SK-N-SH (cell line): Measurements from ENCODE around the gene ATG9A.

Source experiments
- EZH2phosphoT487 ChIP-seq: fragments of 200-600 bp; sonication (generic); IDR thresholded peaks from 2 replicates; pipeline ENCODE4 v1.6.1; 2017; ENCODE audit warnings: low read depth, mixed run types, mild to moderate bottlenecking, antibody characterized with exemption, moderate library complexity, borderline replicate concordance
- FOSL2 ChIP-seq: IDR thresholded peaks from 2 replicates; pipeline ENCODE4 v1.4.0; 2012; ENCODE audit warnings: low read depth, mild to moderate bottlenecking, moderate library complexity, borderline replicate concordance
- RFX5 ChIP-seq: IDR thresholded peaks from 2 replicates; pipeline ENCODE4 v1.6.1; 2012; ENCODE audit warnings: mild to moderate bottlenecking, improper control_type of control experiment, low read length
- SIN3A ChIP-seq: IDR thresholded peaks from 2 replicates; pipeline ENCODE4 v1.6.1; 2012; ENCODE audit warnings: low read depth, mild to moderate bottlenecking, low read length, moderate library complexity, borderline replicate concordance
- TAF1 ChIP-seq: IDR thresholded peaks from 2 replicates; pipeline ENCODE4 v1.6.1; 2012; ENCODE audit warnings: low read depth, mild to moderate bottlenecking, low read length, moderate library complexity, borderline replicate concordance
- TF ChIP-seq, protein P1 (sequence below): fragments of 200-600 bp; sonication (generic); IDR thresholded peaks from 2 replicates; pipeline ENCODE4 v1.6.1; 2017; ENCODE audit warnings: antibody characterized with exemption, mild to moderate bottlenecking, moderate library complexity
- TF ChIP-seq, protein P2 (sequence below): fragments of 150-350 bp; IDR thresholded peaks from 2 replicates; pipeline ENCODE4 v1.6.1; 2017; ENCODE audit warnings: antibody characterized with exemption, low read length, low read depth, borderline replicate concordance
- TF ChIP-seq, protein P3 (sequence below): IDR thresholded peaks from 2 replicates; pipeline ENCODE4 v1.4.0; 2012; ENCODE audit warnings: low read depth, borderline replicate concordance

- TF ChIP-seq EZH2phosphoT487 (no peak), RFX5 (no peak), TAF1 (no peak), SIN3A (no peak), FOSL2 (no peak)
- TF ChIP-seq, protein P1, sequence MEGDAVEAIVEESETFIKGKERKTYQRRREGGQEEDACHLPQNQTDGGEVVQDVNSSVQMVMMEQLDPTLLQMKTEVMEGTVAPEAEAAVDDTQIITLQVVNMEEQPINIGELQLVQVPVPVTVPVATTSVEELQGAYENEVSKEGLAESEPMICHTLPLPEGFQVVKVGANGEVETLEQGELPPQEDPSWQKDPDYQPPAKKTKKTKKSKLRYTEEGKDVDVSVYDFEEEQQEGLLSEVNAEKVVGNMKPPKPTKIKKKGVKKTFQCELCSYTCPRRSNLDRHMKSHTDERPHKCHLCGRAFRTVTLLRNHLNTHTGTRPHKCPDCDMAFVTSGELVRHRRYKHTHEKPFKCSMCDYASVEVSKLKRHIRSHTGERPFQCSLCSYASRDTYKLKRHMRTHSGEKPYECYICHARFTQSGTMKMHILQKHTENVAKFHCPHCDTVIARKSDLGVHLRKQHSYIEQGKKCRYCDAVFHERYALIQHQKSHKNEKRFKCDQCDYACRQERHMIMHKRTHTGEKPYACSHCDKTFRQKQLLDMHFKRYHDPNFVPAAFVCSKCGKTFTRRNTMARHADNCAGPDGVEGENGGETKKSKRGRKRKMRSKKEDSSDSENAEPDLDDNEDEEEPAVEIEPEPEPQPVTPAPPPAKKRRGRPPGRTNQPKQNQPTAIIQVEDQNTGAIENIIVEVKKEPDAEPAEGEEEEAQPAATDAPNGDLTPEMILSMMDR: no peak
- TF ChIP-seq, protein P2, sequence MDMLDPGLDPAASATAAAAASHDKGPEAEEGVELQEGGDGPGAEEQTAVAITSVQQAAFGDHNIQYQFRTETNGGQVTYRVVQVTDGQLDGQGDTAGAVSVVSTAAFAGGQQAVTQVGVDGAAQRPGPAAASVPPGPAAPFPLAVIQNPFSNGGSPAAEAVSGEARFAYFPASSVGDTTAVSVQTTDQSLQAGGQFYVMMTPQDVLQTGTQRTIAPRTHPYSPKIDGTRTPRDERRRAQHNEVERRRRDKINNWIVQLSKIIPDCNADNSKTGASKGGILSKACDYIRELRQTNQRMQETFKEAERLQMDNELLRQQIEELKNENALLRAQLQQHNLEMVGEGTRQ: no peak
- TF ChIP-seq, protein P3, sequence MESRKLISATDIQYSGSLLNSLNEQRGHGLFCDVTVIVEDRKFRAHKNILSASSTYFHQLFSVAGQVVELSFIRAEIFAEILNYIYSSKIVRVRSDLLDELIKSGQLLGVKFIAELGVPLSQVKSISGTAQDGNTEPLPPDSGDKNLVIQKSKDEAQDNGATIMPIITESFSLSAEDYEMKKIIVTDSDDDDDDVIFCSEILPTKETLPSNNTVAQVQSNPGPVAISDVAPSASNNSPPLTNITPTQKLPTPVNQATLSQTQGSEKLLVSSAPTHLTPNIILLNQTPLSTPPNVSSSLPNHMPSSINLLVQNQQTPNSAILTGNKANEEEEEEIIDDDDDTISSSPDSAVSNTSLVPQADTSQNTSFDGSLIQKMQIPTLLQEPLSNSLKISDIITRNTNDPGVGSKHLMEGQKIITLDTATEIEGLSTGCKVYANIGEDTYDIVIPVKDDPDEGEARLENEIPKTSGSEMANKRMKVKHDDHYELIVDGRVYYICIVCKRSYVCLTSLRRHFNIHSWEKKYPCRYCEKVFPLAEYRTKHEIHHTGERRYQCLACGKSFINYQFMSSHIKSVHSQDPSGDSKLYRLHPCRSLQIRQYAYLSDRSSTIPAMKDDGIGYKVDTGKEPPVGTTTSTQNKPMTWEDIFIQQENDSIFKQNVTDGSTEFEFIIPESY: no peak
Measured at GRCh38 chr2:219174801-219175200, 54.6 kb downstream of the ATG9A start.
